Vagina (tissue), 2 donors: Measurements from ENCODE around the gene BEND4.

Experiments
- CTCF ChIP-seq, 3 experiments: fragments of 450-650 bp in 2 of 3; fragments of 200-600 bp in 1 of 3; sonication (generic) in 1 of 3; IDR thresholded peaks; one replicate each; pipeline ENCODE4 v1.5.1; 2017 to 2019; ENCODE audit warnings: antibody characterized with exemption in 3 of 3, mild to moderate bottlenecking in 2 of 3, moderate library complexity in 2 of 3
- POLR2A ChIP-seq, 2 donors: fragments of 450-650 bp; IDR thresholded peaks; one replicate each; pipeline ENCODE4 v1.6.1; 2017; ENCODE audit warnings: antibody characterized with exemption in 2 of 2, mild to moderate bottlenecking in 2 of 2, moderate library complexity in 2 of 2

DNA sequence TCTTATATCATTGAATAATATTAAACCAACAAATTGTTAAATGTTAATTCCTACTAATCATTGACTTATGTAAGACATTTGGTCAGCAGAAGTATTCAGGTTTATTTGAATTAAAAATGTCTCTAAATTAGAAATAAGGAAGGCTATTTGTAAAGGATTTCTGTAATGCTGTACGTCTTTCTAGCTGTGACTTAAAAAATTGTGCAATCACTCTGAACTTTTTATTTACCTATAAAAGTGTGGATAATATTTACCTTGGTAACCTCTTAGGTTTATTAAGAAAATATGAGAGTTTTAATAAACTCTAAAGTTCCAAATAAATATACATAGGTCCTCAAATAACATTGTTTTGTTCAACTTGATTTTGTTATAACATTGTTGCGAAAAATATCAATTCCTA, 85.2 kb downstream of the BEND4 start:
- TF ChIP-seq CTCF (IDR thresholded peaks at IDR 0.05) (no peak), POLR2A (IDR thresholded peaks at IDR 0.05) (no peak)
